Mesenchymal stem cell (in vitro differentiated cells and primary cell): ENCODE data around the gene TMEM175.

Source experiments
- DNase-seq: peaks from one replicate; pipeline ENCODE4 v3.0.0-alpha.2; 2013
- H2AFZ ChIP-seq: one replicate; pipeline ENCODE4 v1.6.1; 2013; ENCODE audit warnings: low read depth, mild to moderate bottlenecking, control low read depth, inconsistent platforms, low read length, moderate library complexity
- H2AK5ac ChIP-seq: 2 replicates; pipeline ENCODE4 v1.6.1; 2013; ENCODE audit warnings: low read length, moderate library complexity, mild to moderate bottlenecking, inconsistent platforms; ENCODE audit not compliant: severe bottlenecking
- H2BK120ac ChIP-seq: one replicate; pipeline ENCODE4 v1.6.1; 2013; ENCODE audit warnings: low read depth, mild to moderate bottlenecking, inconsistent platforms, low read length, moderate library complexity
- H2BK12ac ChIP-seq, 2 experiments: one replicate each; pipeline ENCODE4 v1.6.1; 2013; ENCODE audit warnings: inconsistent platforms in 2 of 2, low read length in 2 of 2, mild to moderate bottlenecking in 2 of 2, moderate library complexity in 2 of 2, control low read depth in 1 of 2
- H2BK15ac ChIP-seq: one replicate; pipeline ENCODE4 v1.6.1; 2013; ENCODE audit warnings: mild to moderate bottlenecking, low read depth, inconsistent platforms; ENCODE audit not compliant: poor library complexity, severe bottlenecking
- H2BK5ac ChIP-seq: 2 replicates; pipeline ENCODE4 v1.6.1; 2013; ENCODE audit warnings: low read depth, mild to moderate bottlenecking, low read length, control low read depth, inconsistent platforms; ENCODE audit not compliant: poor library complexity, severe bottlenecking
- H3K14ac ChIP-seq, 2 experiments: one replicate each; pipeline ENCODE4 v1.6.1; 2013; ENCODE audit warnings: inconsistent platforms in 2 of 2, low read length in 2 of 2, control low read depth in 1 of 2, mild to moderate bottlenecking in 1 of 2, moderate library complexity in 1 of 2
- H3K18ac ChIP-seq, 2 experiments: one replicate each; pipeline ENCODE4 v1.6.1; 2013; ENCODE audit warnings: inconsistent platforms in 2 of 2, low read length in 2 of 2, control low read depth in 1 of 2, low read depth in 1 of 2, mild to moderate bottlenecking in 1 of 2
- H3K23ac ChIP-seq, 2 experiments: one replicate each; pipeline ENCODE4 v1.6.1; 2013; ENCODE audit warnings: inconsistent platforms in 2 of 2, low read length in 2 of 2, mild to moderate bottlenecking in 2 of 2, moderate library complexity in 2 of 2, control low read depth in 1 of 2
- H3K27ac ChIP-seq: 2 replicates; pipeline ENCODE4 v1.5.1; 2013; ENCODE audit warnings: mild to moderate bottlenecking, moderate library complexity, low read length, control low read depth, inconsistent platforms; ENCODE audit not compliant: poor library complexity, severe bottlenecking
- H3K27me3 ChIP-seq, 2 experiments: 2 replicates each; pipeline versions ENCODE4 v1.6.1 to v1.7.0; 2013; ENCODE audit warnings: low read length in 2 of 2, mild to moderate bottlenecking in 2 of 2, moderate library complexity in 2 of 2, control low read depth in 1 of 2, inconsistent platforms in 1 of 2; ENCODE audit not compliant: control insufficient read depth in 1 of 2, insufficient read depth in 1 of 2
- H3K36me3 ChIP-seq, 2 experiments: 2 replicates each; pipeline versions ENCODE4 v1.6.1 to v1.7.0; 2013; ENCODE audit warnings: low read length in 2 of 2, control low read depth in 1 of 2, inconsistent platforms in 1 of 2, low read depth in 1 of 2, mild to moderate bottlenecking in 1 of 2; ENCODE audit not compliant: insufficient read depth in 2 of 2, control insufficient read depth in 1 of 2
- H3K4ac ChIP-seq, 2 experiments: one replicate each; pipeline ENCODE4 v1.6.1; 2013; ENCODE audit warnings: inconsistent platforms in 2 of 2, low read length in 2 of 2, mild to moderate bottlenecking in 2 of 2, moderate library complexity in 2 of 2, control low read depth in 1 of 2, low read depth in 1 of 2
- H3K4me1 ChIP-seq: 2 replicates; pipeline ENCODE4 v1.6.1; 2013; ENCODE audit warnings: low read depth, low read length, control low read depth; ENCODE audit not compliant: control insufficient read depth, insufficient read depth
- H3K4me2 ChIP-seq: 2 replicates; pipeline ENCODE4 v1.6.1; 2013; ENCODE audit warnings: low read length, mild to moderate bottlenecking, inconsistent platforms; ENCODE audit not compliant: poor library complexity, severe bottlenecking
- H3K4me3 ChIP-seq, 2 experiments: 2 replicates each; pipeline versions ENCODE4 v1.5.1 to v1.7.0; 2013; ENCODE audit warnings: low read length in 2 of 2, mild to moderate bottlenecking in 2 of 2, control low read depth in 1 of 2, low read depth in 1 of 2; ENCODE audit not compliant: insufficient read depth in 1 of 2
- H3K79me1 ChIP-seq: replicated peaks from 2 replicates; pipeline ENCODE4 v1.6.1; 2013; ENCODE audit warnings: mild to moderate bottlenecking, control low read depth, low read length, inconsistent platforms; ENCODE audit not compliant: poor library complexity, severe bottlenecking
- H3K9ac ChIP-seq: 2 replicates; pipeline ENCODE4 v1.7.0; 2013; ENCODE audit warnings: mild to moderate bottlenecking, low read length, moderate library complexity
- H3K9me3 ChIP-seq: 2 replicates; pipeline ENCODE4 v1.7.0; 2013; ENCODE audit warnings: mild to moderate bottlenecking, low read length; ENCODE audit not compliant: control insufficient read depth
- H4K8ac ChIP-seq: one replicate; pipeline ENCODE4 v1.6.1; 2013; ENCODE audit warnings: inconsistent platforms, mild to moderate bottlenecking, low read length, moderate library complexity
- H4K91ac ChIP-seq: one replicate; pipeline ENCODE4 v1.6.1; 2013; ENCODE audit warnings: mild to moderate bottlenecking, low read length, inconsistent platforms
- WGBS: methylation state at CpG from one replicate; pipeline ENCODE4 v1.1.7; 2013; ENCODE audit warnings: mixed read lengths; 5-methylcytosine and 5-hydroxymethylcytosine counted together

Gene TMEM175

GRCh38 chr4:892780-893179, 39.5 kb upstream of the TMEM175 start:
- no peak overlapping the region for H2AFZ ChIP-seq
- H3K79me1 ChIP-seq, result peaks cover 51% of the 10 kb centered on the region
- no peak overlapping the region for H3K23ac ChIP-seq
- no peak overlapping the region for H2BK12ac ChIP-seq
- no peaks in the 10 kb centered on the region for H3K4me1 ChIP-seq
- no peak overlapping the region for H3K9ac ChIP-seq
- no peak overlapping the region for H4K91ac ChIP-seq
- peaks cover 71 to 95% of the 10 kb centered on the region in 2 experiments for H3K36me3 ChIP-seq
- no peak overlapping the region for H2BK5ac ChIP-seq
- H3K27me3 ChIP-seq, result no peaks in the 10 kb centered on the region
- no peak overlapping the region for H2BK15ac ChIP-seq
- no peak overlapping the region for H2AK5ac ChIP-seq
- H3K18ac ChIP-seq, result no peak overlapping the region
- no peak overlapping the region for H4K8ac ChIP-seq
- no peak overlapping the region for H3K4me3 ChIP-seq
- H3K14ac ChIP-seq, result no peak overlapping the region
- DNase-seq, result no peak
- no peak overlapping the region for H3K27ac ChIP-seq
- H3K9me3 ChIP-seq, result no peaks in the 10 kb centered on the region
- no peak overlapping the region for H3K4me2 ChIP-seq
- no peak overlapping the region for H3K4ac ChIP-seq
- no peak overlapping the region for H2BK120ac ChIP-seq
- WGBS, result 99% methylated on average over 10 of the region's 10 CpGs

- Histone ChIP-seq H2BK15ac (no peak overlapping the region), H2BK12ac (no peak overlapping the region), H3K27ac (no peak overlapping the region), H3K14ac (no peak overlapping the region), H3K23ac (no peak overlapping the region), H3K27me3 (no peaks in the 10 kb centered on the region), H4K91ac (no peak overlapping the region), H3K9ac (no peak overlapping the region), H3K4me2 (no peak overlapping the region), H2BK5ac (no peak overlapping the region), H3K36me3 (peaks cover 65 to 93% of the 10 kb centered on the region in 2 experiments), H4K8ac (no peak overlapping the region), H2BK120ac (no peak overlapping the region), H3K4me3 (no peak overlapping the region), H2AK5ac (no peak overlapping the region), H3K18ac (no peak overlapping the region), H3K4me1 (no peaks in the 10 kb centered on the region), H3K79me1 (peaks cover 56% of the 10 kb centered on the region), H3K4ac (no peak overlapping the region), H3K9me3 (no peaks in the 10 kb centered on the region), H2AFZ (no peak overlapping the region)
- no peak for DNase-seq
- 96% methylated on average over 40 of the region's 41 CpGs for WGBS
These were observed 38.8 kb upstream of the TMEM175 start for GRCh38 chr4:893276-893994.

GRCh38 chr4:893995-894705, 38.1 kb upstream of the TMEM175 start:
- Histone ChIP-seq H3K4ac (no peak overlapping the region), H4K8ac (no peak overlapping the region), H2BK5ac (no peak overlapping the region), H3K14ac (no peak overlapping the region), H3K4me1 (peaks cover 4% of the 10 kb centered on the region), H3K27ac (no peak overlapping the region), H2BK12ac (no peak overlapping the region), H3K23ac (no peak overlapping the region), H3K27me3 (no peaks in the 10 kb centered on the region), H3K9me3 (no peaks in the 10 kb centered on the region), H3K79me1 (peaks cover 54% of the 10 kb centered on the region), H4K91ac (no peak overlapping the region), H3K36me3 (peaks cover 59 to 90% of the 10 kb centered on the region in 2 experiments), H3K4me3 (no peak overlapping the region), H3K18ac (no peak overlapping the region), H2AFZ (no peak overlapping the region), H3K9ac (no peak overlapping the region), H2BK120ac (no peak overlapping the region), H3K4me2 (no peak overlapping the region), H2AK5ac (no peak overlapping the region), H2BK15ac (no peak overlapping the region)
- no peak for DNase-seq
- 97% methylated on average over 40 of the region's 40 CpGs for WGBS

GRCh38 chr4:895596-895995, 36.7 kb upstream of the TMEM175 start:
- no peak overlapping the region for H3K27ac ChIP-seq
- 97% methylated on average over 16 of the region's 16 CpGs for WGBS
- H2BK5ac ChIP-seq, result no peak overlapping the region
- H2BK12ac ChIP-seq, result no peak overlapping the region
- no peaks in the 10 kb centered on the region for H3K9me3 ChIP-seq
- H3K4ac ChIP-seq, result no peak overlapping the region
- no peak overlapping the region for H2AFZ ChIP-seq
- H3K9ac ChIP-seq, result no peak overlapping the region
- no peak overlapping the region for H3K4me3 ChIP-seq
- H3K4me2 ChIP-seq, result no peak overlapping the region
- H3K36me3 ChIP-seq, result peaks cover 50 to 90% of the 10 kb centered on the region in 2 experiments
- no peak overlapping the region for H3K14ac ChIP-seq
- peaks cover 6% of the 10 kb centered on the region for H3K4me1 ChIP-seq
- H4K8ac ChIP-seq, result no peak overlapping the region
- no peak overlapping the region for H3K23ac ChIP-seq
- no peak overlapping the region for H2BK15ac ChIP-seq
- no peak for DNase-seq
- H2AK5ac ChIP-seq, result no peak overlapping the region
- no peak overlapping the region for H3K18ac ChIP-seq
- no peak overlapping the region for H4K91ac ChIP-seq
- H3K79me1 ChIP-seq, result peaks cover 60% of the 10 kb centered on the region
- no peak overlapping the region for H2BK120ac ChIP-seq
- no peaks in the 10 kb centered on the region for H3K27me3 ChIP-seq
